Prostate gland (tissue), 2 donors: ENCODE results near the gene RDH13.

ENCODE experiments used
- POLR2AphosphoS5 ChIP-seq: sonication (generic); formaldehyde crosslinking; IDR thresholded peaks from one replicate; pipeline ENCODE4 v1.6.1; 2017; ENCODE audit warnings: antibody characterized with exemption
- TF ChIP-seq, protein P1 (sequence below), 4 experiments: fragments of 200-600 bp in 2 of 4; fragments of 450-650 bp in 2 of 4; sonication (generic) in 2 of 4; IDR thresholded peaks; 1 replicate in 3 of 4; 2 replicates in 1 of 4; pipeline ENCODE4 v1.5.1; 2016 to 2019; ENCODE audit warnings: antibody characterized with exemption in 4 of 4, mild to moderate bottlenecking in 2 of 4, moderate library complexity in 2 of 4

GRCh38 chr19:55098716-55099556 lies 36.0 kb upstream of the RDH13 start:
- TF ChIP-seq, protein P1, sequence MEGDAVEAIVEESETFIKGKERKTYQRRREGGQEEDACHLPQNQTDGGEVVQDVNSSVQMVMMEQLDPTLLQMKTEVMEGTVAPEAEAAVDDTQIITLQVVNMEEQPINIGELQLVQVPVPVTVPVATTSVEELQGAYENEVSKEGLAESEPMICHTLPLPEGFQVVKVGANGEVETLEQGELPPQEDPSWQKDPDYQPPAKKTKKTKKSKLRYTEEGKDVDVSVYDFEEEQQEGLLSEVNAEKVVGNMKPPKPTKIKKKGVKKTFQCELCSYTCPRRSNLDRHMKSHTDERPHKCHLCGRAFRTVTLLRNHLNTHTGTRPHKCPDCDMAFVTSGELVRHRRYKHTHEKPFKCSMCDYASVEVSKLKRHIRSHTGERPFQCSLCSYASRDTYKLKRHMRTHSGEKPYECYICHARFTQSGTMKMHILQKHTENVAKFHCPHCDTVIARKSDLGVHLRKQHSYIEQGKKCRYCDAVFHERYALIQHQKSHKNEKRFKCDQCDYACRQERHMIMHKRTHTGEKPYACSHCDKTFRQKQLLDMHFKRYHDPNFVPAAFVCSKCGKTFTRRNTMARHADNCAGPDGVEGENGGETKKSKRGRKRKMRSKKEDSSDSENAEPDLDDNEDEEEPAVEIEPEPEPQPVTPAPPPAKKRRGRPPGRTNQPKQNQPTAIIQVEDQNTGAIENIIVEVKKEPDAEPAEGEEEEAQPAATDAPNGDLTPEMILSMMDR (IDR thresholded peaks at IDR 0.05), result no peak
- TF ChIP-seq POLR2AphosphoS5, result no peak
